8988T (cell line): ENCODE measurements around the gene RGS7BP.

Source experiments
- DNase-seq: peaks from one replicate; pipeline ENCODE4 v3.0.0; 2011

Gene RGS7BP

GRCh38 chr5:64637144-64637543 is 131.3 kb downstream of the RGS7BP start:
- no peak for DNase-seq

- DNase-seq: no peak
These were observed 132.1 kb downstream of the RGS7BP start for GRCh38 chr5:64637837-64638443.

- no peak for DNase-seq
These were observed 139.0 kb downstream of the RGS7BP start for GRCh38 chr5:64644831-64645230.

GRCh38 chr5:64646169-64646568 is 140.4 kb downstream of the RGS7BP start:
- no peak for DNase-seq

- DNase-seq: no peak
These were observed 143.7 kb downstream of the RGS7BP start for GRCh38 chr5:64649512-64649911.

GRCh38 chr5:64653766-64654560 is 148.1 kb downstream of the RGS7BP start:
- no peak for DNase-seq

- no peak for DNase-seq
These were observed 148.7 kb downstream of the RGS7BP start for GRCh38 chr5:64654561-64654938.

- no peak for DNase-seq
These were observed 149.8 kb downstream of the RGS7BP start for GRCh38 chr5:64655596-64655995.

GRCh38 chr5:64659289-64659688 is 153.5 kb downstream of the RGS7BP start:
- no peak for DNase-seq
